LNCaP clone FGC (cell line): ENCODE data around the gene CERS2.
"Not testable (repeated sequence)": the region's sequence is repeated elsewhere in the genome, so short reads cannot be mapped to it uniquely, and the experiment has no call there.

ENCODE experiments used
- DNase-seq: peaks from one replicate; pipeline ENCODE4 v3.0.0-alpha.2; 2011; ENCODE audit warnings: low read depth
- H3K4me3 ChIP-seq: 2 replicates; pipeline ENCODE4 v1.5.1; 2011; ENCODE audit warnings: mild to moderate bottlenecking, low read depth, low read length, control low read depth
- CTCF ChIP-seq: IDR thresholded peaks from 2 replicates; pipeline ENCODE4 v1.5.1; 2012; ENCODE audit warnings: mild to moderate bottlenecking; ENCODE audit not compliant: control insufficient read depth, insufficient read depth; ENCODE audit errors: extremely low read depth

CERS2 gene

GRCh38 chr1:150961756-150962155, 12.9 kb downstream of the CERS2 start:
- TF ChIP-seq CTCF: no peak
- no peak overlapping the region for H3K4me3 ChIP-seq
- no peak for DNase-seq

- DNase-seq: no peak
- TF ChIP-seq CTCF: no peak
- H3K4me3 ChIP-seq: no peak overlapping the region
Observed at GRCh38 chr1:150960646-150961045, 14.0 kb downstream of the CERS2 start.

GRCh38 chr1:150957666-150958065, 17.0 kb downstream of the CERS2 start:
- DNase-seq: no peak
- H3K4me3 ChIP-seq: no peak overlapping the region
- no peak for TF ChIP-seq CTCF

- no peak for TF ChIP-seq CTCF
- no peak for DNase-seq
- no peak overlapping the region for H3K4me3 ChIP-seq
Observed at GRCh38 chr1:150955280-150955679, 19.4 kb downstream of the CERS2 start.

- H3K4me3 ChIP-seq: no peak overlapping the region
- no peak for DNase-seq
- no peak for TF ChIP-seq CTCF
Observed at GRCh38 chr1:150954708-150955107, 19.9 kb downstream of the CERS2 start.

GRCh38 chr1:150944856-150945255, 29.8 kb downstream of the CERS2 start:
- no peak overlapping the region for H3K4me3 ChIP-seq
- TF ChIP-seq CTCF: no peak
- DNase-seq: no peak

- no peak for TF ChIP-seq CTCF
- DNase-seq: no peak
- no peak overlapping the region for H3K4me3 ChIP-seq
Observed at GRCh38 chr1:150931773-150932172, 42.9 kb downstream of the CERS2 start.

- H3K4me3 ChIP-seq, DNase-seq: not testable (repeated sequence)
Observed at GRCh38 chr1:150928775-150929174, 45.9 kb downstream of the CERS2 start.
